Thyroid gland (tissue), 4 donors: ENCODE results near the gene DISC1.

Experiments
- POLR2A ChIP-seq, 2 donors: fragments of 450-650 bp; IDR thresholded peaks; one replicate each; pipeline ENCODE4 v1.6.1; 2017; ENCODE audit warnings: antibody characterized with exemption in 2 of 2, mild to moderate bottlenecking in 2 of 2, moderate library complexity in 1 of 2
- TF ChIP-seq, protein P1 (sequence below), 6 experiments: fragments of 200-600 bp in 3 of 6; fragments of 450-650 bp in 3 of 6; sonication (generic) in 3 of 6; IDR thresholded peaks; one replicate each; pipeline ENCODE4 v1.5.1; 2016 to 2019; ENCODE audit warnings: antibody characterized with exemption in 6 of 6, mild to moderate bottlenecking in 2 of 6, inconsistent platforms in 1 of 6, moderate library complexity in 1 of 6

GRCh38 chr1:231618609-231619256 is 7.9 kb upstream of the DISC1 start:
- no peak for TF ChIP-seq POLR2A (IDR thresholded peaks at IDR 0.05)
- TF ChIP-seq, protein P1, sequence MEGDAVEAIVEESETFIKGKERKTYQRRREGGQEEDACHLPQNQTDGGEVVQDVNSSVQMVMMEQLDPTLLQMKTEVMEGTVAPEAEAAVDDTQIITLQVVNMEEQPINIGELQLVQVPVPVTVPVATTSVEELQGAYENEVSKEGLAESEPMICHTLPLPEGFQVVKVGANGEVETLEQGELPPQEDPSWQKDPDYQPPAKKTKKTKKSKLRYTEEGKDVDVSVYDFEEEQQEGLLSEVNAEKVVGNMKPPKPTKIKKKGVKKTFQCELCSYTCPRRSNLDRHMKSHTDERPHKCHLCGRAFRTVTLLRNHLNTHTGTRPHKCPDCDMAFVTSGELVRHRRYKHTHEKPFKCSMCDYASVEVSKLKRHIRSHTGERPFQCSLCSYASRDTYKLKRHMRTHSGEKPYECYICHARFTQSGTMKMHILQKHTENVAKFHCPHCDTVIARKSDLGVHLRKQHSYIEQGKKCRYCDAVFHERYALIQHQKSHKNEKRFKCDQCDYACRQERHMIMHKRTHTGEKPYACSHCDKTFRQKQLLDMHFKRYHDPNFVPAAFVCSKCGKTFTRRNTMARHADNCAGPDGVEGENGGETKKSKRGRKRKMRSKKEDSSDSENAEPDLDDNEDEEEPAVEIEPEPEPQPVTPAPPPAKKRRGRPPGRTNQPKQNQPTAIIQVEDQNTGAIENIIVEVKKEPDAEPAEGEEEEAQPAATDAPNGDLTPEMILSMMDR (IDR thresholded peaks at IDR 0.05), result no peak
